Thoracic aorta (tissue), 2 donors: ENCODE results near the gene POLDIP3. TPM values are rescaled to one million over a fixed set of nuclear protein-coding genes. Genes with fewer than 3 reads are reported as not detected.
"Not testable (repeated sequence)": the region's sequence is repeated elsewhere in the genome, so short reads cannot be mapped to it uniquely, and the experiment has no call there.

ENCODE experiments used
- ATAC-seq: fragments of 150-250 bp; one replicate; pipeline ENCODE4 v1.8.0; 2017; ENCODE audit warnings: low read depth; ENCODE audit not compliant: insufficient number of reproducible peaks, low FRiP score
- DNase-seq: peaks from one replicate; pipeline ENCODE4 v3.0.0-alpha.2; 2020; ENCODE audit warnings: low spot score
- H3K27ac ChIP-seq, 2 donors: fragments of 200-600 bp; sonication (generic); 1 replicate in 1 of 2; 2 replicates in 1 of 2; pipeline ENCODE4 v1.5.1; 2016; ENCODE audit warnings: mild to moderate bottlenecking in 2 of 2, moderate library complexity in 2 of 2
- H3K27me3 ChIP-seq: fragments of 200-600 bp; sonication (generic); replicated peaks from 2 replicates; pipeline ENCODE4 v1.6.0; 2016; ENCODE audit warnings: mild to moderate bottlenecking; ENCODE audit not compliant: insufficient read depth
- H3K36me3 ChIP-seq: fragments of 200-600 bp; sonication (generic); one replicate; pipeline ENCODE4 v1.5.1; 2016
- H3K4me1 ChIP-seq, 2 donors: fragments of 200-600 bp; sonication (generic); 1 replicate in 1 of 2; 2 replicates in 1 of 2; pipeline versions ENCODE4 v1.5.1 to v1.6.0; 2016; ENCODE audit warnings: low read depth in 2 of 2, mild to moderate bottlenecking in 1 of 2; ENCODE audit not compliant: control insufficient read depth in 1 of 2
- H3K4me3 ChIP-seq: fragments of 200-600 bp; sonication (generic); 2 replicates; pipeline ENCODE4 v1.5.1; 2016; ENCODE audit warnings: mild to moderate bottlenecking
- H3K9me3 ChIP-seq: fragments of 200-600 bp; sonication (generic); 2 replicates; pipeline ENCODE4 v1.5.1; 2016
- total RNA-seq, 2 donors: library from RNA; depleted of rRNA; stranded (reverse); fragments of >200 nt; gene quantifications; one replicate each; pipeline versions ENCODE4 v1.1.0 to v1.2.3, GENCODE V29; 2016
- TF ChIP-seq, protein P1 (sequence below): fragments of 200-600 bp; sonication (generic); IDR thresholded peaks from one replicate; pipeline ENCODE4 v1.5.1; 2019; ENCODE audit warnings: antibody characterized with exemption

Gene POLDIP3
- total RNA-seq, 2 donors from 2014 or later: 38.2 to 38.7 TPM

DNA sequence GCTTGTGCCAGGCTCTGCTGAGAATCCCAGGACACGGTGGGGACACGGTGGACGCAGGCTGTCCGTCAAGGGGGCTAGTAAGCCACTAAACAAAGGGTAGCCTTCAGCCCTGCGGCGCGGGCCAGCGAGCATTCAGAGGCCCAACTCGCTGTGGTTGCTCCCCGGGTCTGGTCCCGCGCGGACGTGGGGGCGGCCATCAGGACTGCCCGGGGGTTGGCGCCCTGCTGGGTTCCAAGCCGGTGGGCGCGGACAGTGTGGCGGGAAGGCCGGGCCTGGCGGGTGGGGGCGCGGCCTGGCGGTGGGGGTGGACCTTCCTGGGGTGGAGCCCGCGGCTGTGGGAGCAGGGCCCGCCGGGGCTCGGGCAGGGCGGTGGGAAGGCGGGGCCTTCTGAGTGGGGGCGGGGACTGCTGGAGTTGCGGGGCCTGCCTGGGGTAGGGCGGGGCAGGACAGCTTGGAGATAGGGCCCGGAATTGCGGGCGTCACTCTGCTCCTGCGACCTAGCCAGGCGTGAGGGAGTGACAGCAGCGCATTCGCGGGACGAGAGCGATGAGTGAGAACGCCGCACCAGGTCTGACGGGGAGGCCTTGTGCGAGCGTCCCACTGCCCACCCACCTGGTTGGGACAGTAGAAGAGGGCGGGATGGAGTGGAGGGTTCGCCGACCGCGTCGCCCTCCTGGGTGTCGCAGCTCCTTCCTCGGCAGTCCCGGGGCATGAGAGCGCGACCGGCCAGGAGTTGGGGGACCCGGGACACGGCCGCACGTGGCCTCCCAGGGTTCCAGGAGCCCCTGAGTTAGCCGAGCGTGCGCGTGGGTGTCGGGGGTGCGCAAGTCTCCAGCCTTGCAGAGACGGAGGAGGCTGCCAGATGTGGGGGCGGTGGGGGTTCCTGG is 61.0 kb downstream of the POLDIP3 start, which contains the start of gene SERHL2:
Gene SERHL2 (plus strand): TSS at position 482 of the 887 bp plus-strand sequence. CDS start 65 bp downstream, at position 547.
- Histone ChIP-seq H3K27me3 (no peaks in the 10 kb centered on the region), H3K4me3 (peak within 1 kb of the TSS; percentile 83), H3K27ac (no peak within 1 kb of the TSS), H3K36me3 (no peaks in the 10 kb centered on the region), H3K9me3 (no peaks in the 10 kb centered on the region), H3K4me1 (peaks cover 3 to 7% of the 10 kb centered on the region in 2 donors)
- ATAC-seq (peak; percentile 81), DNase-seq (peak; percentile 30)
- TF ChIP-seq, protein P1, sequence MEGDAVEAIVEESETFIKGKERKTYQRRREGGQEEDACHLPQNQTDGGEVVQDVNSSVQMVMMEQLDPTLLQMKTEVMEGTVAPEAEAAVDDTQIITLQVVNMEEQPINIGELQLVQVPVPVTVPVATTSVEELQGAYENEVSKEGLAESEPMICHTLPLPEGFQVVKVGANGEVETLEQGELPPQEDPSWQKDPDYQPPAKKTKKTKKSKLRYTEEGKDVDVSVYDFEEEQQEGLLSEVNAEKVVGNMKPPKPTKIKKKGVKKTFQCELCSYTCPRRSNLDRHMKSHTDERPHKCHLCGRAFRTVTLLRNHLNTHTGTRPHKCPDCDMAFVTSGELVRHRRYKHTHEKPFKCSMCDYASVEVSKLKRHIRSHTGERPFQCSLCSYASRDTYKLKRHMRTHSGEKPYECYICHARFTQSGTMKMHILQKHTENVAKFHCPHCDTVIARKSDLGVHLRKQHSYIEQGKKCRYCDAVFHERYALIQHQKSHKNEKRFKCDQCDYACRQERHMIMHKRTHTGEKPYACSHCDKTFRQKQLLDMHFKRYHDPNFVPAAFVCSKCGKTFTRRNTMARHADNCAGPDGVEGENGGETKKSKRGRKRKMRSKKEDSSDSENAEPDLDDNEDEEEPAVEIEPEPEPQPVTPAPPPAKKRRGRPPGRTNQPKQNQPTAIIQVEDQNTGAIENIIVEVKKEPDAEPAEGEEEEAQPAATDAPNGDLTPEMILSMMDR: no peak

DNA sequence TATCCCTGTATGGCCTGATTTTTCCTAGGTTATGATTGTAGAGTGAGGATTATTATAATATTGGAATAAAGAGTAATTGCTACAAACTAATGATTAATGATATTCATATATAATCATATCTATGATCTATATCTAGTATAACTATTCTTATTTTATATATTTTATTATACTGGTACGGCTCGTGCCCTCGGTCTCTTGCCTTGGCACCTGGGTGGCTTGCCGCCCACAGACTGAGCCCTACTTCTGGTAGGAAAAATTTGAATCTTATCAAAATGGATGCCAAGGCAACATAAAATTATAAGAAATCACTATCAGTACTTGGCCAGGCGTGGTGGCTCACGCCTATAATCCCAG is 62.4 kb downstream of the POLDIP3 start:
- DNase-seq, H3K9me3 ChIP-seq, H3K4me1 ChIP-seq, H3K27ac ChIP-seq, H3K4me3 ChIP-seq, H3K27me3 ChIP-seq, H3K36me3 ChIP-seq, ATAC-seq: not testable (repeated sequence)

- Histone ChIP-seq H3K4me3 (no peak overlapping the region), H3K36me3 (no peaks in the 10 kb centered on the region), H3K4me1 (peaks cover 3 to 7% of the 10 kb centered on the region in 2 donors), H3K27ac (no peak overlapping the region), H3K27me3 (no peaks in the 10 kb centered on the region), H3K9me3 (no peaks in the 10 kb centered on the region)
- DNase-seq (no peak), ATAC-seq (no peak)
- TF ChIP-seq, protein P1: no peak
These were observed 65.2 kb downstream of the POLDIP3 start for GRCh38 chr22:42549331-42550060.

- Histone ChIP-seq H3K27me3 (no peaks in the 10 kb centered on the region), H3K4me1 (no peaks in the 10 kb centered on the region), H3K4me3 (no peak overlapping the region), H3K27ac (no peak overlapping the region), H3K9me3 (no peaks in the 10 kb centered on the region), H3K36me3 (no peaks in the 10 kb centered on the region)
- TF ChIP-seq, protein P1: no peak
- no peak for ATAC-seq
- DNase-seq: no peak
These were observed 65.9 kb downstream of the POLDIP3 start for GRCh38 chr22:42548597-42549330.

- H3K27ac ChIP-seq, H3K4me3 ChIP-seq, ATAC-seq, H3K4me1 ChIP-seq, H3K27me3 ChIP-seq, DNase-seq, H3K36me3 ChIP-seq, H3K9me3 ChIP-seq: not testable (repeated sequence)
These were observed 66.6 kb downstream of the POLDIP3 start for GRCh38 chr22:42548126-42548525.
